Mesenteric fat pad (tissue), 1 donor: ENCODE data around the gene KIAA1671. TPM values are rescaled to one million over a fixed set of nuclear protein-coding genes. Genes with fewer than 3 reads are reported as not detected.

Experiments
- DNase-seq: peaks from one replicate; pipeline ENCODE4 v3.0.0-alpha.2; 2020; ENCODE audit warnings: low spot score
- total RNA-seq: library from RNA; stranded (reverse); fragmentation: NEBNext Ultra II Directional; extraction: Animal tissue kit (Norgen Biotek cat#: 25700); gene quantifications from one replicate; pipeline ENCODE4 v1.2.1, GENCODE V29; 2021
- donor health status: DM: yes; HTN: yes; CAD: no.

Gene KIAA1671
- total RNA-seq, 1 donor from 2014 or later = 14.9 TPM

DNA sequence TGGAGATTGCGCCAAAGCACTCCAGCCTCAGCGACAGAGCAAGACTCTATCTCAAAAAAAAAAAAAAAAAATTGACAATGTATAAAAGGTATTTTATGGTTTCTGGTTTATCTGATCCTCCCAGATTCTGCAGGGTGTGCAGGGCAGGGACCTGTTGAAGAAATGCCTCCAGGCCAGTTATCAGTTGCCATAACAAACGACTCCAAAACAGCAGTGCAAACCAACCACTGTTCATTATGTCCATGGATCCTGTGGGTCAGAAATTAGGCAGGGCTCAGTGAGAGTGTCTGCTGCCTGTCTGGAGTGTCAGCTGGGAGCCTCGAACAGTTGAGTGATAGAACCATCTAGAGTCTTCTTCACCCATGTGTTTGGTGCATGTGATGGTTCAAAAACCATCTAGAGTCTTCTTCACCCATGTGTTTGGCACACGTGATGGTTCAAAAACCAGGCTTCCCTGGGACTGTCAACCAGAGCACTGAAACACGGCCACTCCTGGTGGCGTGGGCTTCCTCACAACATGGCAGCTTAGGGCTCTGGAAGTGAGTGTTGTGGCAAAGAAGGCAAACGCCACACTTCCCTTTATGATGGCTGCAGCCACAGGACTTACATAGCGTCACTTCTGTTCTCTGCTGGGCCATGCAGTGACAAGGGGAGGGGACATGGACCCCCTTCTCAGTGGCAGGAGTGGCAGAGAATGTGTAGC, 132.0 kb downstream of the KIAA1671 start:
- DNase-seq = no peak

DNA sequence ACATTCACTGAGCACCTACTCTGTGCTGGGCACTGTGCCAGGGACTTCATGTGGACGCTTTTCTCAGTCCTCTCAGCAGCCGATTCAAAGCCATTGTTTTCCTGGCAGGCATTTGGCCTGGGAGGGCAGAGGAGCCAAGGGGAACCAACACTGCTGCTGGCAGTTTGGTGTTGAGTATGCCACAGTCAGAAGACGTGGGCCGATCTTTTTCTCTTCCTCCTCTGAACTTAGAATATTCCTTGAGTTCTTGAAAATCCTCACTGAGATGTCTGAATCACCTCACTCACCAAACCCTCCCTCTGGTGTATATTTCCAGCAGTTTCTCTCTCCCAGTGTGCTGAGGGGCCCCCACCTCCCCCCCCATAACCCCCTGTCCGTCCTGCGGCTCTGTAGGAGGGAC, 132.6 kb downstream of the KIAA1671 start:
- DNase-seq = no peak

DNA sequence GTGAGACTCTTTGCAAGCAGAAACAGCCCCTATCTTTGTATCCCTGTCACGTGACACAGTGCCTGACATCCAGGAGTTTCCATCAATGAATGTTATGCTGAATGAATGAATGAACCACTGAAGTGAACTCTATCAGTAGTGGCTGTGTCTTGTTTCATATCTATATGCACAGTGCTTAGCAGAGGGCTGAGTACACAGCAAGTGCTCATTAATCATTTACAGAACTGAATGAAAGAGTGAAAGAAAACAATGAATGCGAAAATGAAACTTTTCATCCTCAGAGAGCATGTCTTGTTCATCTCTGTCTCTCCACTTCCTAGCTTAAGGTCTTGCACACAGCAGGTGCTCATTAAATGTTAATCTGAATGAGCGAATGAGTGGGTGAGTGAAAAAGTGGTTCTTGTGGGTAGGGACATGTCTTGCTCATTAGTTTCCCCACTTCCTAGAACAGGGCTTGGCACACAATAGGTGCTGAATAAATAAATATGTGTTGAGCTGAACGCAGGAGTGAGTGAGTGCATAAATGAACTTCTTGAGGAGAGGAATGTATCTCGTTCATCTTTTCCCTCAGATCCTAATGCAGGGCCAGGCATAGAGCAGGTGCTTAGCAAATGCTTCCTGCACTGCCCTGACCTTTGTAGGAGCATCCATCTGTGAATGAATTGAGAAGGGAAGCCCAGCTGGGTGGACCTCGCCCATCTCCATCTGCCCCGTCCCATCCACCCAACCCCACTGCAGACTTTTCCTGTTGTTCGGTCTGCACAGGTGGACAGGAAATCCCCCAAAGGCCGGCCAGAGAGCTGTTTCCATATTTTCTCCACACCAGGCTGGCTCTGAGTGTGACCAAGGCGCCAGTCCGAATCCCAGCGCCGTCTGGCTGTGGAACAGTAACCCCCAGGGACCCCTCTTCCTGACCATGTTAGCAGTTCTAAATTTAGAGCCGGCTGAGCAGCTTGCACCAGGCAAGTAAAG, 133.7 kb downstream of the KIAA1671 start:
- DNase-seq = no peak

DNA sequence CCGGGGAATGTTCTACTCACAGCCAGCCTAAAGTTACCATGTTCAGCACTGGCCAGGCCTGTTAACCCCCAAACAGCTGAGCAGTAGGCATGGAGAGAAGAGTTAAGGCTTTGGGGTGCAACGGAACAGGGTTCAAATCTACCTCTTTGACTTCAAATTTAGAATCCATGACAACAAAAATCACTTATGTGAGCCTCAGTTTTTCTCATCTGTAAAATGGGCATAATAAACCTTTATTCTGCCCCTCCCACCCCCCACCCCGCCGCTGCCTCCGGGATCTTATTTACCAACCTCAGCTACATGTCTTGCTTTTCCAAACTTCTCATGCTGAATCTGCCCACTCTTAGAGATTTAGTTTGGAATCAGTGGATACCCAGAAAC, 134.4 kb downstream of the KIAA1671 start:
- no peak for DNase-seq

DNA sequence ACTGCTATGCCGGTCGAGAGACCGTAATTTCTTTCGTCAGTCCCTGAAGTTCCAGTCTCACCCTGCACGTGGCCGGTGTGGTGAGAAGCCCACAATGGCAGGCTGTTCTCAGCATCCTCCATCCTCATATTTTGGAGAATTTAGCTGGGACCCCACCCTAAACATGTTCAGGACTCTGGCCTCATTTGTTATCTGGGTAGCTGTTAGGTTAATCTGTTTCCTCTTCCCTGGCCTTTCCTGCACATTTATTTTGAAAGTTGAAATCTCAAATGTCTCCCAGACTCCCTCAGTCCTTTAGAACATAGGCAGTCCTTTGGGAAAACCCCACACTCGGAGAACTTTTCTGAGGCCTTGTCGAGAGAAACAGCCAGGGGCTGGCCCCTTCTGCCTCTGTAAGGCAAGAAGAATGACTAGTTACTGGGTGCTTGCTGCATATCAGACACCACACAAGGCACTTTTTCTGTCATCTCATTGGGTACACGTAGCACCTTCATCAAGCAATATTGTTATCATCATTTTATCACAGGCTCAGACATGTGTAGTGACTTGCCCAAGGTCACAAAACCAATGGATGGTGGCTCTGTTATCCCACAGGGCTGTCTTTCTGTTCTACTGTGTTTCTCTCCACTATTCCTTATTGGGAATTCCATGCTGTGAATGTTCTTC, 137.8 kb downstream of the KIAA1671 start:
- DNase-seq = no peak

DNA sequence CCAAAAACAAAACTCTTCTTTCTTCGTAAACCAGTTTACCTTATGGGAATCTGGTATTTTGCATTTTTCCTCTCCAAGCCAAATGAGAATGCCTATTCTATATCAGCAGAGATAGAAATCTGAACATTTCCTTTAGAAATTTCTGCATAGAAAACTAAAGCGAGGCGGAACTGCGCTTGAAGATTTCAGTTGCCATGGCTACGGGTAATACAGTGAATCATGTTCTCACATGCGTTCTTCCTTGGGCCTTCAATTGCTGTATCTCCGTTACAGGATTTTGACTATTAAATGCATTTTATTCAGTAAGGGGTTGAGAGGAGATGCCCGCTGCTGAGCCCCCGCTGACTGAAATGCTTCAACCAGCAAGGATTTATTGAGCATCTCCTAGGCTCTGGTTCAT, 138.9 kb downstream of the KIAA1671 start:
- DNase-seq = no peak

DNA sequence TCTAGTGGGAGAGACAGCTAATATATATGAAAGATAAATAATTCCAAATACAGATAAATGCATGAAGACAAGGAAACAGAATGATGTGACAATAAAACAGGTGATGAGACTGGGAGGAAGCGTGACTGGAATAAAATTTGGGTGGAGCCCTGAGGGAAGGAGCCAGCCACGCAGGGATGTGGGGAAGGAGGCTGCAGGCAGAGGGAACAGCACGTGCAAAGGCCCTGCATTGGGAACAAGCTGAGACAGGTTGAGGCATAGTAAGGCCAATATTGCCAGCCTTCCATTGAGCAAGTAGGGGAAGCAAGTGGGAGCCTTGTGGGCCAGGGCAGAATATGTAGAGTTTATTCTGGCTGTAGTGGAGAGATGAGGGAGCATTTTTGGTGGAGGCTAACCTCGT, 139.6 kb downstream of the KIAA1671 start:
- no peak for DNase-seq

DNA sequence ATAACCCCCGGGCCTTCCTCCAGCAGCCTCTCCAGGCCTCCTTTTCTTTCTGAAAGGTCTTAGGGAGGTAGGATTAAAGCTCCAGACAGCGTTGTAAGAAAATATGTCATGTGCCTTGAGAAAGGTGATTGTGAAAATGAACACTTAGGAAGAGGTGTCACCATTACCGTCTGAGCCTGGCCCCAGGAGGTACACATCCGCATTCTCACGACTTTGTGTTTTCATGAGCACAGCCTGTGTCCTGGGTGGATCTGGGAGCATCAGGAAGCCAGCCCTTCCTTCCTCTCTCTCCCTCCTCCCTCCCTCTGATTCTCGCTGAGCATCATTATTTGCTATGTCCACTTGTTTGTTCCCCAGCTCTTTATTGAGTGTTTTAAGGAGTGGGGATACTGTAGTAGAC, 142.1 kb downstream of the KIAA1671 start:
- no peak for DNase-seq

DNA sequence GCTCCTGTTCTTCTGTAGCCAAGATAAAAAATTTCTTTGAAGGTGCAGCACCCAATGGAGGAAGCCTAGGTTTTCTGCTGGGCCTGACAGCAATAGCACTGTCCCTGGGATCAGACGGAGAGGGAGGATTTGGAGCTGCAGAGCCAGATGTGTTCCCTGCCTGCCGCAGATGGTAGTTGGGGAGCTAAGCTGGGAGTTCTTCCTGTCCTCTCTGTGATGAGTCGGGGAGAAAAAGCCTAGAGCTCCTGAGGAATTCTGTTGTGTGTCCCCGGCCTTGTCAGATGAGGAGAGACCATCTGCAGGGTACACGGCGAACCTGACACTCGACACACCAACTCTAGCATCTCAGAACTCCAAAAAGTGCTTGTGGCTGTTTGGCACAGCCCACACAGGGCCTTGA, 143.4 kb downstream of the KIAA1671 start:
- DNase-seq = no peak

DNA sequence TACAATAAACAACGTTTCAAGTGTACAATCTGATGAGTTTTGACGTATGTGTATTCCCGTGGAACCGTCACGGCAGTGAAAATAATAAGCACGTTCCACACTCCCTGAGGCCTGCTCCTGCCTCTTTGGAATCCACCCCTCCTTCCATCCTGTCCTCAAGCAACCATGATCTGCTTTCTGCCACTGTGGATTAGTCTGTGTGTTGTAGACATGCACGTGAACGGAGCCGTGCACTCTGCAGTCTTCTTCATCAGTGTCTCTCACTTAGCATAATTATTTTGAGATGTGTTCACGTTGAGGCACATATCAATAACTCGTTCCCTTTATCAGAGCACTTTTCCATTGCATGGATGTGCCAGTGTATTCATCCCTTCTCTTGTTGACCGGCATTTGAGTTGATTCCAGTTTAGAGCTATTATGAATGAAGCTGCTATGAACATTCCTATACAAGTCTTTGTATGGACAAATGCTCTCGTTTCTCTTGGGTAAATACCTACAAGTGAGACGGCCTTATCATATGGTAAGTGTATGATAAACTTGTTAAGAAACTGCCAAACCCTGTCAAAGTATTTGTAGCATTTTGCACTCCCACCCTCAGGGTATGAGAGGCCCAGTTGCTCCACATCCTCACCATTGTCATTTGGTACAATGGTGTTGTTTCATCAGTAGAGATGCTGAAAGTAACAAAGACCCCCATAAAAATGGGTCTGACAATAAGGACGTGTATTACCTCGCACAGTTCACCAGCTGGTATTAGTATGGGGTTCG, 144.3 kb downstream of the KIAA1671 start:
- DNase-seq = no peak

DNA sequence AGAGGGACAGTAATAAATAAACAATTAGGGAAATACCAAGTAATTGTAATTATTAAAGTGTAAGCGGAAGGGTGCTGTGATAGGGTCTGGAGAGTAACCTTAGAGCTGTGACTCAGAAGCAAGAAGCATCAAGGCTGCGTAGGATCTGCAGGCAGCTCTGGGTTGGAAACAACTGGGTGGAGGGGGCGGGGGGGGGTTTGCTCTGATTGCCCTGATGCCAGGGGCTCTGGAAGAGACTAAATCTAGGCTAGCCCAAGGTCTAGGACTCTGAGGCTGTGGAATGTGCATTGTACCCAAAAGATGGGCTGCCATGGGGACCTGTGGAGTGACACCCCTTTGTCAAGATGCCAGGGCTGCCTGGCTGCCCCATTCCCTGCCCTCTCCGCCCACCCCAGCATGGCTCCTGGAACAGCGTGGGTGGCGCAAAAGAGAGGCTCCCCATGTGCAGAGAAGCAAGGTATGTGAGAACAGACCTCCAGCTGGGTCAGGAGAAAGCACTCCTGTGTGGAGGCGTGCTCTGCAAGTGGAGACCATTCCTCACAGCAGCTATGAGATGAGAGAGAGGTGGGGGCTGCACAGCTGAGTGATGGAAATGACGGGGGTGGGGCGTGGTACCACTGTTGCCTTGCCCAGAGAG, 146.0 kb downstream of the KIAA1671 start:
- no peak for DNase-seq

DNA sequence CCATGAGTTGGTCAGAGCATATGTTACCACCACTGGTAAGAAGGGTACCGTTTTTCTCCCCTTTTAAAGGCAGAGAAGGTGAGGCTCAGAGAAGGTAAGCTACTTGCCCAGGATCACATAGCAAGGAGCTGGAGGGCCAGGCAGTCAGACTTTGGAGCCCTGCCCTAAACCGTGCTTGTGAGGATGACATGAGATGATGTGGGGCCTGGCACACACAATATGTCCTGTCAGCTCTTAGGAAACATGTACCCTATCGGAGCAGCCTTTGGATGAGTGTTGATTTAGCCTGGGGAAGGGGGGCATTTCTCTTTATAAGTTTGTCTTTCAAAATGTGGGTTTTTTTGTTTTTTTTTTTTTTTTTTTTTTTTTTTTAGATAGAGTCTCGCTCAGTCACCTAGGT, 146.7 kb downstream of the KIAA1671 start:
- no peak for DNase-seq

DNA sequence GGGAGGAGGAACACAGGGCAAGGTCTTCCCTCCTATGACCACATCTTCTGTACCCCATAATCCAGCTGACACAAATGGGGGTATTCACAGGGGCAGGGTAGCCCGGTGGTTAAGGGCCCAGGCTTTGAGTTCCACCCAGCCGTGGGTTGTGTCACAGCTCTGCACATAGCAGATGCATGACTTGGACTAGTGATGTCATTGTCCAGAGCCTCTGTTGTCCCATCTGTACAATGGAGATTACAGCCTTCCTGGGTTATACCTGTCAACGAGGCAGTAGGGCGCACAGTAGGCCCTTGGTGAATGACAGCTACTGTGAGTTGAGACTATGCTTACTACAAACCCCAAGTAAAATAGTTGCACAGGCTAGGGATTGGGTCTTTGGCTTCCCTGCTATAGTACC, 147.9 kb downstream of the KIAA1671 start:
- DNase-seq = no peak

DNA sequence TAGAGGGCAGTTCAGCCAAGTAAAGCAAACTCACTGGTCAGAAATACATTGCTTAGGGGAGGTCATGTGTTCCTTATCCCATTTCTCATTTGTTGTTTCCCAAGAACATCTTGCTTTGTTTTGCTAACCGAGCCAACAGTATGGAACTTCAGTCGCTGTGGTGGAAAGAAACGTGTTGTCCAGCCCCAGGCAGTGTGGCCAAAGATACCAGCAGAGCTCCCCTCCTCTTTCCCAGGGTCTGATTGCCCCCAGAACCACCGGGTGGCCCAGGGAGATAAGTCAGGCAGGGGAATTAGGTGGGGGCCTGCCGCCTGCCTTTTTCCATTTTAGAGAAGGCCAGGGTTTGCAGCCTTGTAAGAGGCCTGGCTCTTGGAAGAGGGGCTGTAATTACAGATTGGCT, 148.4 kb downstream of the KIAA1671 start:
- no peak for DNase-seq

DNA sequence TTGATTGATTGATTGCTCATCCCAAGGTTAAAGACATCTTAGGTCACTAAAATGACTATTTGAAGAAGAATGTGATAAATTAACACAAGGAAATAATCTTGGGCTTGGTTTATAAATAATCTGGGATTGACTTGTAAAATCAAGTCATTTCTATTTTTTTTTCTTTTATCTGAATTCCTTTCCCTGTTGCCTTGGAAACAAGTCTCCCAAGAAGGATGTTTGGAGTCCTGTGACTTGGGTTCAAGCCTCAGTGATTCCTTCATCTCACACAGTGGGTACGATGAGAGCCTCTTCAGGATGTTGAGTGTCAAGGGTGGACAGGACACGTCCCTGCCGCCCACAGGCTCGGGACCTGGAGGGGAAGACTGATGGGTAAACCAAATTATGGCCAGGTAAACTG, 149.0 kb downstream of the KIAA1671 start:
- no peak for DNase-seq

DNA sequence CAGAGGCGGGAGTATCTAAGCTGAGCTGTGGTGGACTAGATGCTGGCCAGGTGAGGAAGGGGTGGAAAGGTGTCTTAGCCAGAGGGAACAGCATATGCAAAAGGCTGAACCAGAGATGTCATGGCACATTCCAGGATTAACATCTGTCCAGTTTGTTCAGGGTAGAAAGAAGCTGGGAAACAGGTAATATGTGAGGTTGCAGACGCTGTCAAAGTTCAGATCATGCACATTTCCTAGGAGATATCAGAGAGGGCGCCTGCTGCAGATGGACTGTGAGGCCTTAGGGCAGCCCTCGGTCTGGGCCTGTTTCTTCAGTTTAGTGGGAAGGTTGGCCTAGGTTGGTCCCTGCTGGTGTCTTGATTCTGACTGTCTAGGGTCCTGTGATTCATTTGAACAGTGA, 149.5 kb downstream of the KIAA1671 start:
- DNase-seq = no peak

DNA sequence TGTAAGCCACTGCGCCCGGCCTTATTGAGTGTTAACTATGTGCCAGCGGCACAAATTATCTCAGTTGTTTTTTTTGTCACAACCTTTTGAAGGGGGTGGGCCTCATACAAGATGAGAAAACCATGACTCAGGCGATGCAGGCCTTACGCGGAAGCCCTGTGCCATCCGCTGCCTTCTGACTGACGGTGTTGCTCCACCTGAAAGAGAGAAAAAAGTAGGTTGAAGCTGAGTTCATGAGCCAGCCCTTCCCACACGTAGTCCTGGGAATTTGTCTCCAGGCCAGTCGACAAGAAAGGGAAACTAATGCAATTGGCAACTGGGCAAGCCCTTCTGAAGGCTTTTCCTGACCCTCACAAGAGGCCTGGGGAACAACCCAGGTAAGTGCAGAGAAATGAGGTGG, 150.2 kb downstream of the KIAA1671 start:
- no peak for DNase-seq

DNA sequence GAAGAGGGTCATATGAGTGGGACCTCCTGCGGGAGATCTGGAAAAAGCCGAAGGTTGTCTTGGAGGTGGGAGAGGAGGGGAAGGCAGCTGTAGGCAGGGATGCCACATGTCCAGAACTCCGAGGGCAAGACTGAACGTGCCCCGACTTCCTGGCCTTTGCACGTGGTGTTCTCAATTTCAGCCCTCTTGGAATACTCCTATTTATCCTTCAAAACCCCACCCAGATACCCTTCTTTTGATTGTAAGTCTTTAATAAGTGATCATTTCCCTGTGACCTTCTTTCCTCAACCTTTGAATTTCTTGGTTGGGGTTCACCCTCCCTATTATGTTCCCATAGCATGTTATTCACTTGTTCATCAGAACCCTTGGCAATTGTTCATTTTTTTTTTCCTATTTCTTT, 151.9 kb downstream of the KIAA1671 start:
- no peak for DNase-seq

DNA sequence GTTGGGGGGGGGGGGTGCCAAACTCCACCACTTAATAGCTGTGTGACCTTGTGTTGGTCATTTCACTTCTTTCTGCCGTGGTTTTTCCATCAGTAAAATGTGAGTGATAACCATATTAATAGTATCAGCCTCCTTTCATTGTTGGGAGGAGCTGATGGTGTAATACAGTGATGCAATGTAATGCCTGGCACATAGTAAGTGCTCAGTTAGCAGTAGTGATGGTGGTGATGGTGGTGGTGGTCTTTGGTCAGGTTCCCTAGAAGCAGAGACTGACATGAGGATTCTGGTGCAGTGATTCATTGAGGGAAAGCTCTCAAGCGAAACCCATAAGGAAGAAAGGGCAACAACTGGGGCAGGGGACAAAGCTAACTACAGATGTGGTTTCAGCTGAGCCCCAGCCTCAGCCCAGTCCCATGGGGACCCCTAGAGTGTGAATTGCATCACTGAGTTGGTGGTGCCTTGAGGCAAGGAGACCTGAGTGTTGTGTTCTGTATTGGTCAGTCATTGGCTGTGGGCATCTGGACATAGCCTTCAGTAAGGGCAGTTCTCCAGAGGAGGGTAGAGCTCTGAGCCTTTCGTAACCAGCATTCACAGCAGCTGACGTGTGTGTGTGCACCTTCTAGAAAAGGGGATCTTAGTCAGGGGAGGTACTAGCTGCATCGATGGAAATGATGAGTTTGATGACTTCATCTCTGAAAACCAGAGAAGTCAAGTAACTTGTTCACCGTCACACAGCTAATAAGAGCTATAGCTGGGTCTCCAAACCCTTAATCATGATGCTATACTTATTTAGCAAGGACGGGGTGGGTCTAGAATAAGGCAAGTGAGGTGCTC, 153.5 kb downstream of the KIAA1671 start:
- DNase-seq = no peak
